GM18858 (cell line): ENCODE data around the gene MTF2.
"Not testable (repeated sequence)": the region's sequence is repeated elsewhere in the genome, so short reads cannot be mapped to it uniquely, and the experiment has no call there.

Experiments used
- ATAC-seq: cut with Tn5 transposase; IDR thresholded peaks from one replicate; pipeline ENCODE4 v1.9.1; 2021; ENCODE audit not compliant: unreplicated experiment

The MTF2 gene

DNA sequence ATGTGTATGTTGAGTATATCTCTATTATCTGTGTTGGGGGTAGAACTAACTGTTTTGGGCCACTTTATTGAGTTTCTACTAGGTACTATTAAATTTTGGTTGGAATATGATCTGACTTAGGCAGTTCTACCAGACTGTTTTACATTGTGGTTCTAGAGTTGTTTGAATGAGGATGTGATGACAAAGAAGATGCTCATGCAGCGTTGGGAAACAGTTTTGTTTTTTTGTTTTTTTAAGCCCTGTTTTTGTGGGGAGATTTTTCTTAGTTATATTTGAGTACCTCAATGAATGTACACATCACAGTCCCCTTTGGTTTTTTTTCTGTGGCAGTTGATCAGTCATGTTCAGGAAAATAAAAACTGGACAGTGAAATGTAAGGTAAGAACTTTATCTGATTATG is 61.0 kb downstream of the MTF2 start:
- no peak for ATAC-seq

DNA sequence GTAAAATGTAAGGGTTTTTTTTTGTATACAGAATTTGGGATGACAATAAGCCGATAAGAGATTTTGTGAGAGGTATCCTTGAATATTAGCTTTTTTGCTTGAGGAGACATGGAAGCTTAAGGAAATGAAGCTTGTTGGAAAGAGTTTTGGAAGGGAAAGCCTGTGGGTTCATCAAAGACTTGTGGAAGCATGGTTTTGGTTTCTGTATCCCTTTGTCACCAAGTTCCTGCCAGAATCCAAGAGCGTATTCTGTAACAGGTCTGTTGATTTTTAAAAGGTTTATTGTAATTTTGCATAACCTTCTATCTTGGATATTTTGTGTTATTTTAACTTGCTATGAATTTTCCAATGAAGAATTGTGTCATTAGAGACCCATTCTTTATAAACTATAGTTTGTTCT is 63.1 kb downstream of the MTF2 start:
- ATAC-seq: no peak

DNA sequence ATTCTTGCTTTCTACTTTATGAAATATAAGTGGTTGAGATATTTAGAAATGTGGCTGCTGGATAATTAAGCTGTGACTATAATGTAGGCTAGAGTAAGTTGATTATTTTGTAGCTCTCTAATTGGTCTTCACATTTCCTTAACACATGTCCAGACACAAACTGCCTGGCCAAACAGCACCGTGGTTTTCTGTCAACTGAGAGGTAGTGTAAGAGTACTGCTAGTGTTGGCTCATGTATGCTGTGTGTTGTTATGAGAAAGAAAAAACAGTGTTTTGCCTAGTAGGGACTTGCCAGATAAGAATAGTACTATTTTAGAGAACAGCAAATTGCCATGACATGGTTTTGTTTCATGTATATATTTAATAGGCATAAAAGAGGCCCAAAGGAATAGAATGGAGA is 64.1 kb downstream of the MTF2 start:
- ATAC-seq: no peak

DNA sequence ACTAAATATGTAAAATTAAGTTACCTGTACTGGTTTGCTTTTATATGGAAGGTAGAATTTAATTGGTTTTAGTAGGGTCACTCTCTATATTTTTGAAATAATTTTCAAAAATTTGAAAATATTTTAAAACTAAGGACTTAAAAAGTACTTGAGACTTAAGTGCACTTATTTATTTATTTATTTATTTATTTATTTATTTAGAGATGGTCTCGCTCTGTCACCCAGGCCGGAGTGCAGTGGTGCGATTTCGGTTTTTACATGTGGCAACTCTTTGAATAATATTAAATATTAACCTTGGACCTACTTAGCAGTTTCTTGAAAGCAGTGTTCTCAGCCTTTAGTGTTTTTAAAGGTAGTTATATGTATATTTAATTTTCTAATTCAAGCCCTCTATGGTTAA is 64.7 kb downstream of the MTF2 start:
- ATAC-seq: no peak

DNA sequence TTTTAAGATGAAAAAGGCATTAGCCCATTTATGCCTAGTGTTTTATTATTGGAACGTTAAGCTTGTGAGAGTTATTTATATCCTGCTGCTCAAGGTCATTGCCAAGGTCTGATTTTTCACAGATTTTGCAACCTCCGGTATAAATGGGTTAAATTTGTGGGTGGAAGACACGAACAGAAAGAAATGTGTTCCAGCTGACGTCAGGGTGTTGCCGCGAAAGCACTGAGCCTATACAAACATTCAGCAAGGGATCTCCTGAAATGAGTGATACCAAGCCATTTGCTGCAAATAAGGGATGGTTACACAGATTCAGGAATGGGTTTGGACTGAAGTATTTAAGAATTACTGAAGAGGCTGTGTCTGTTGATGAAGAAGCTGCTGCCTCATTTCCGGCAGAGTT is 68.9 kb downstream of the MTF2 start:
- no peak for ATAC-seq

DNA sequence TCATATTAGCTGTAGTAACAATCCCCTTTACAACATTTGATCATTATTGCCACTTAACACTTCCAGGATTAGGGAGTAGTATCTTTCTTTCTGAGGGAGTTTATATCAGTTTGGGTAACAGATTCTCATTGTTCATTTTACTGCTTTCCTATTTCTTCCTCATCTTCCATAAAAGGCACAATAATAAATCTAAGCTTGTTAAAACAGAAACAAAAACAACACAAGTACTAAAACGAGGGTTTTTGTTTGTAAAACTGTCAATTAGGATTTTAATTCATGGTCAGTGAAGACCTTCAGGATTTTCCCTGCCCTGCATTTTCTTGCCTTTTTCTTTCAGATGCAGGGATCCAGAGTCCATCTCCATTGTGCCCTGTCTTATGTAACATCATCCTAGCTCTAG is 71.6 kb downstream of the MTF2 start:
- ATAC-seq: no peak

DNA sequence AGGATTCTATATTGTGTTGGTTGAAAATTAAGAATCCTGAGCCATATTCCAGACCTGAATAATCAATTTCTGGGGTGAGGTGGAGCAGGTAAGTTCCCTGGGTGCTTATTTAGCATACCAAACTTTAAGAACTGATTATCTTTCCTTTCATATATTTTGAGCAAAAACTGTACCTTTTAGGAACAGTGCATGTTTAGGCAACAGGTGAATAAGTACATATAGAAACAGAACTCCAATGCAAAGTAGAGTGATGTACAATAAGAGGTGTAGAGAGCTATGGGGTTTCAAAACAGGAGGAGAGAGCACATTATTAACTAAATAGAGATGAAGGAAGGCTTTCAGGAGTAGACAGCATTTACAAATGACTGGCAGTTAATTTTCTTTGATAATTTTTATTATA is 72.4 kb downstream of the MTF2 start:
- ATAC-seq: no peak

DNA sequence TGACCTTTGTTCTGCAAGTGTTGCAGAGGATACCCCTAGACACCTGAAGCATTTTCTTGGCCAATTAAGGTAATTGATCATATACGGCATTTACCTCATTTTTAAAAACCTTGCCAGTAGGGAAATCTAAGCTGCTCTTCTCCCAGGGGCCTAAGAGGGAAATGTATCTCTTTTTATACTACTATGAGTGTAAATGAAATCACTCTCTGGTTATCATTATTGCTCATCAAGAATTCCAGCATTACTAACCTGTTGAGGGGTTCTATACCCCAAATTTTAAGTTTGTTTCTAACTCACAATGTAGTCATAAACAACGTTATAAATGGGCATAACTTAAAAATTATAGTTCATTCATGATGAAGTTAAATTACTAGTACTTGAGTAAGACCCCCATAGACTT is 73.8 kb downstream of the MTF2 start:
- ATAC-seq: no peak

DNA sequence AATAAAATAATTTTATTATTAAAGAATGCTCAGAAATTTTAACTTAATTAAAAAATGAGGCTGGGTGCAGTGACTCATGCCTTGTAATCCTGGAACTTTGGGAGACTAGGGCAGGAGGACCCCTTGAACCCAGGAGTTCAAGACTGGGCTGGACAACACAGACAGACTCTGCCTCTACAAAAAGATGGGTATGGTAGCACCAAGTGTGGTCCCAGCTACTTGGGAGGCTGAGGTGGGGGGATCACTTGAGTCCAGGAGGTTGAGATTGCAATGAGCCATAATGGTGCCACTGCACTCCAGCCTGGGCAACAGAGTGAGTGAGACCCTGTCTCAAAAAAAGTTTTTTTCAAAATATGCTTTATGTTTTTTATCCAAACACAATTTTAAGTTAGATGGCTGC is 75.8 kb downstream of the MTF2 start:
- ATAC-seq: no peak

DNA sequence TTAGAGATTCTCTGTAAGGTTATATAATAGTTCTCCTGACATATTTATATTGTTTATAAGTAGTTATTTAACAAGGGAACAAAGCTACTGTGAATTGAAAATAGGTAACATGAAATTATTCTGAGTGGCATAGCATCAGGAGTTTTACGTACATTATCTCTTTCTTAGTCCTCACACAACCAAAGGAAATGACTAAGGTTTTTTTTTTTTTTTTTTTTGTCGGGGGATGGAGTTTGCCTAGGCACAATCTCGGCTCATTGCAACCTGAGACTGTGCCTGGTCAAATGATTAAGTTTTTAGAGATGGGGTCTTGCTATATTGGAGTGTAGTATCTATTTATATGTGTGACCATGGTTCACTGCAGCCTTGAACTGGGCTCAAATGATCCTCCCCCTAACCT is 76.3 kb downstream of the MTF2 start:
- ATAC-seq: no peak

DNA sequence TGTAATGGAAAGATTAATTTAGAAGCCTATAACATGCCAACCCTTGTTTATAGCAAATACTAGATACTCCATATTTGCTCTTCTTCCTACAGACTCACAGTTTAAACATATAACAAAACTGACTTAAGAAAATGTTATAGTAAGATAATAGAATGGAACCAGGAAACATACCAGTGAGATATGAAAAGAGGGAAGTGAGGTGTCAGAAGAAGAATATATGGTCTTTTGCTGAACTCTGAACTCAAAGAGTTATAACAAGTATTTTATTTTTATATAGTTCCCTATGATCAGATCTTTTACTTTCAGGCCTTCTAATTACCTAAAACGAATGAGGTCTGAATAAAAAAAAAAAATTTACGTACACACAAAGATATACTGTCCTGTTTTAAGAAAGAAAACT is 80.3 kb downstream of the MTF2 start:
- ATAC-seq: no peak

DNA sequence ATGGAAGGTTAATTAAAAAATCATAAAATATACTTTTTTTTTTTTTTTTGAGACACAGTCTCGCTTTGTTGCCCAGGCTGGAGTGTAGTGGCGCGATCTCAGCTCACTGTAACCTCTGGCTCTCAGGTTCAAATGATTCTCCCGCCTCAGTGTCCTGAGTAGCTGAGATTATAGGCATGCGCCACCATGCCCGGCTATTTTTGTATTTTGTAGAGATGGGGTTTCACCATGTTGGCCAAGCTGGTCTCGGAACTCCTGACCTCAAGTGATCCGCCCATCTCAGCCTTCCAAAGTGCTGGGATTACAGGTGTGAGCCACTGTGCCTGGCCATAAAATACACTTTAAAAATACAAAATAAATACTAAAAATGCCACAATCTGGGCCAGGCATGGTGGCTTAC is 84.2 kb downstream of the MTF2 start:
- ATAC-seq: not testable (repeated sequence)

DNA sequence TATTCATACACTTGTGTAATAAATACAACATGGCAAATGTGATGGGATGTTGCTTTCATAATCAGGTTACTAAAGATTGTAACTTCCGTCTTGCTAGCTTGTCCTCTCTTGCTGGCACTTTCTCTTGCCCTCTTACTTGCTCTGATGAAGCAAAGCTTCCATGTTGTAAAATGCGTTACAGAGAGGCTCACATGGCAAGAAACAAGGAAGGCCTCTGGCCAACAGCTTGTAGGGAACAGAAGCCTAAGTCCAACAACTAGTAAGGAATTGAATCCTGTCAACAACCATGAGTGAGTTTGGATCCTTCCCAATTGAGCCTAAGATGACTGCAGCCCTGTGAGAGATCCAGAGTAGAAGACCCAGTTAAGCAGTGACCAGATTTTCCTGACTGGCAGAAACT is 85.7 kb downstream of the MTF2 start:
- ATAC-seq: no peak

DNA sequence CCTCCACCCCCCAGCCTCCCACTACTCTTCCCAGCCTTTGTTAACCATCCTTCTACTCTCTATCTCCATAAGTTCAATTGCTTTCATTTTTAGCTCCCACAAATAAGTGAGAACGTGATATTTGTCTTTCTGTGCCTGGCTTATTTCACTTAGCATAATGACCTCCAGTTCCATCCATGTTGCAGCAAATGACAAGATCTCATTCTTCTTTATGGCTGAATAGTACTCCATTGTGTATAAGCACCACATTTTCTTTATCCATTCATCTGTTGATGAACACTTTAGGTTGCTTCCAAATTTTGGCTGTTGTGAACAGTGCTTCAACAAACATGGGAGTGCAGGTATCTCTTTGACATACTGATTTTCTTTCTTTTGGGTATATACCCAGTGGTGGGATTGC is 86.8 kb downstream of the MTF2 start:
- ATAC-seq: not testable (repeated sequence)

DNA sequence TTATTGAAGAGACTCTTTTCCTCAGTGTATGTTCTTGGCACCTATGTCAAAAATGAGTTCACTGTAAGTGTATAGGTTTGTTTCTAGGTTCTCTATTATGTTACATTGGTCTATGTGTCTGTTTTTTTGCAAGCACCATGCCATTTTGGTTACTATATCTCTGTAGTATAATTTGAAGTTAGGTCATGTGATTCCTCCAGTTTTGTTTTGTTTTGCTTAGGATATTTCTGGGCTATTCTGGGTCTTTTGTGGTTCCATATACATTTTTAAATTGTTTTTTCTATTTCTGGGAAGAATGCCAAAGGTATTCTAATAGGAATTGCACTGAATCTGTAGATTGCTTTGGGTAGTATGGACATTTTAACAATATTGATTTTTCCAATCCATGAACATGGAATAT is 87.9 kb downstream of the MTF2 start:
- ATAC-seq: no peak

DNA sequence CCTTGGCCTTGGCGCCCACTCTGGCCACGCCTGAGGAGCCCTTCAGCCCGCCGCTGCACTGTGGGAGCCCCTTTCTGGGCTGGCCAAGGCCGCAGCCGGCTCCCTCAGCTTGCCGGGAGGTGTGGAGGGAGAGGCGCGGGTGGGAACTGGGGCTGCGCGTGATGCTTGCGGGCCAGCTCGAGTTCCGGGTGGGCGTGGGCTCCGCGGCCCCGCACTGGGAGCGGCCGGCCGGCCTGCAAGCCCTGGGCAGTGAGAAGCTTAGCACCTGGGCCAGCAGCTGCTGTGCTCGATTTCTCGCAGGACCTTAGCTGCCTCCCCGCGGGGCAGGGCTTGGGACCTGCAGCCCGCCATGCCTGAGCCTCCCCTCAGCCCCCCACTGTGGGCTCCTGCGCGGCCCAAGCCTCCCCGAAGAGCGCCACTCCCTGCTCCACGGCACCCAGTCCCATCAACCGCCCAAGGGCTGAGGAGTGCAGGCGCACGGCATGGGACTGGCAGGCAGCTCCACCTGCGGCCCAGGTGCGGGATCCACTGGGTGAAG is 91.1 kb downstream of the MTF2 start:
- ATAC-seq: not testable (repeated sequence)

DNA sequence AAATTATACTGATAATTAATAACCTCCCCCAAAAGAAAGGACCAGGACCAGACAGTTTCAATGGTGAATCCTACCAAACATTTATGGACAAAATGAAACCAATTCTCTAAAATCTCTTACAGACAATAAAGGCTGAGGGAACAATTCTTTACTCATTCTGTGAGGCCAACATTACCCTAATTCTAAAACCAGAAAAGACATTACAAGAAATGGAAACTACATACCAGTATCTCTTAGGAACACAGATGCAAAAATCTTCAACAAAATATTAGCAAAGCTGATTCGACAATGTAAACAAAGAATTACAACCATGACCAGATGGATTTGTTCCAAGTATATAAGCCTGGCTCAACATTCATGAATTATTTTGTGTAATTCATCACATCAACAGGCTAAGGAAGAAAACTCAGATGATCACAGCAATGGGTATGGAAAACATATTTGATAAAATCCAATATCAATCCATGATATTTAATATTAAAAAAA is 92.5 kb downstream of the MTF2 start:
- ATAC-seq: no peak

DNA sequence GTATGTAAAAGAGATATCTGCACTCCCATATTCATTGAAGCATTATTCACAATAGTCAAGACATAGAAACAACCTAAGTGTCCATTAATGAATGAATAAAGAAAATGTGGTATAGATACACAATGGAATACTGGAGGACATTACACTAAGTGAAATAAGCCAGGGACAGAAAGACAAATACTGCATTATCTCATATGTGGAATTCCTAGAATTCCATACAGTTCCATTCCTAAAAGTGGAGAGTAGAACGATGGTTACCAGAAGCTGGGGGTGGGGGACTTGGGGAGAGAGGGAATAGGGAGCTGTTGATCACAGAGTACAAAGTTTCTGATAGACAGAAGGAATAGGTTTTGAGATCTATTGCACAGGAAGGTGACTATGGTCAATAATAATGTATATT is 93.7 kb downstream of the MTF2 start:
- no peak for ATAC-seq

DNA sequence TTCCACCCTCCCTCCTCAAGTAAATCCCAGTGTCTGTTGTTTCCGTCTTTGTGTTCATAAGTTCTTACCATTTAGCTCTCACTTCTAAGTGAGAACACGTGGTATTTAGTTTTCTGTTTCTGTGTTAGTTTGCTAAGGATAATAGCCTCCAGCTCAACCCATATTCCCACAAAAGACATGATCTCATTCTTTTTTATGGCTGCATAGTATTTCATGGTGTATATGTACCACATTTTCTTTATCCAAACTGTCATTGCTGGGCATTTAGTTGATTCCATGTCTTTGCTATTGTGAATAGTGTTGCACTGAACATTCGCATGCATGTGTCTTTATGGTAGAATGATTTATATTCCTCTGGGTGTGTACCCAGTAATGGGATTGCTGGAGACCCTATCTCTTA is 95.6 kb downstream of the MTF2 start:
- ATAC-seq: not testable (repeated sequence)

DNA sequence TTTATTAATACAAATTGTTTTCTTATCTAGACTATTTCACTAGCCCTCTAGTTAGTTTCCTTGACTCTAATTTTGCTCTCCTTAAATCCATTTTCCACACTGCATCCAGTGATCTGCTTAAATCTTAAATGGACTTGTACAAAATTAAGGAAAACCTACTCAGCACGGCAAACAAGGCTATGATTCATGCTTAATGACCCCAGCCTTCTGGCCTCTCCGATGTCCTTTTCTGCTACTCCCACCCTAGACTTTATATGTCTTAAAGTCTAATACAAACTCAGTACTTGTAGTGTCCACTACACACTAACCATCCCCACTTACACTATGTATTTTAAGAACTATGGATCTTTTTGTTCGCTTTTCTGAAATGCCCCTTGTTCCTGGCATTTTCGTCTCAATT is 98.9 kb downstream of the MTF2 start:
- ATAC-seq: no peak

DNA sequence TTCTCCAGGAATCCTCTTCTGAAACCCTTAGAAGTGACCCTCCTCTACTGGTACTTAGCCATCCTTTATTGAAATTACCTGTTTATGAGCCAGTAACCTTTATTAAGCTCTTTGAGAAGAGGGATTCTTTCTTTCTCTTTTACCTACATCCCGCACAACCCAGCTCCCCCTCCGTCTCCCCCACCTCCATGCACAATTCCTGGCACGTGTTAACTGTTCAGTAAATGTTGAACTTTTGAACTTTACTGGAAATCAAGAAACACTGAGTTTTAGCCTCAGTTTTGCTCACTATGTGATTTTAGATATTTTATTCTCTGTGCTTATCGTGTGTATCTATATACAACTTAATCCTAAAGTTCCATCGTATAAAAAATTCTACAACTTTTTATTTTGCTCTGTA is 99.3 kb downstream of the MTF2 start:
- ATAC-seq: no peak

DNA sequence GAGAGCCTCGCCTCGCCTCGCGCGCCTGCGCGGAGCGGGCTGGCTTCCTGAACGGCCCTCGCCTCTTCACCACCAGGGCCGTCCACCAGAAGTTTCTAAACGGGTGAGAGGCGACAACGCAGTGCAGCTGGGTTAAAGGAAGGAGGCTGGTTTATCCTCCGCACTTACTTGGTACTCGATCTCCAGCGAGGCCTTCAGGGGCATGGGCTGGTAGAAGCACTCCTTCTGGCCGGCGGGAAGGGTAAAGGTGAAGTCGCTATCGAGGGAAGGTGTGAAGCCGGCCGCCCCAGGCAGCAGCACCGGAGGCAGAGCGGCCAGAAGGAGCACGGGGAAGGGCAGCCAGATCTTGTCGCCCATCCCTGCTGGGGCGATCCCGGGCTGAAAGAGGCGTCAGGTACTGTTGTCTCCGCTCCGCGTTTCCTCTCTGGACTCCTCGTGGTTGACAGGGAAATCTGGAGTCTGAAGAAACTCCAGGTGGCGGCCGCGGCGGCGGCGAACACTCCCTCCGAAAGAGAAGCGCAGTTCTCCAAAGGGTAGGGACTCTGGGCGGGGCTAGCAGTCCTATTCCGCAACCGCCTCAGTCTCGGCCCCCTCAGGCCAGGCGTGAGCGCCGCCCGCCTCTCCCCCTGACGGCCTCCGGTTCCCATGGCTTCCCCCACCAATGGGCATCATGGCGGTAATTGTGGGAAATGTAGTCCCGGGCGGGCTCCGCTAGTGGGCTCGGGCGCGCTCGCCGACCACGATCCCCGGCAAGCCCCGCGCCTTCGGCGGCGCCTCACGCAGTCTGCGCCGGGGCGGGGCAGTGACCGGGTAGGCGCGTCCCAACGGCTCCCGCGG is 101.0 kb downstream of the MTF2 start, which contains the start of gene TMED5:
TSS of gene TMED5 (minus strand) at position 528 of the 837 bp plus-strand sequence. CDS start at position 357, 171 bp downstream.
- peak; percentile 80 for ATAC-seq
